HepG2 (cell line): ENCODE data around the gene NLRC5. TPM values are rescaled to one million over a fixed set of nuclear protein-coding genes. Genes with fewer than 3 reads are reported as not detected.

Source experiments
- ATF1 ChIP-seq: IDR thresholded peaks from 2 replicates; pipeline ENCODE4 v1.6.1; 2016; ENCODE audit warnings: mild to moderate bottlenecking, control low read depth
- ATF7 ChIP-seq, 2 experiments: fragments of 450-650 bp in 1 of 2; sonication (generic) in 1 of 2; formaldehyde crosslinking in 1 of 2; IDR thresholded peaks; 2 replicates each; pipeline versions ENCODE4 v1.4.0 to v1.6.1; 2016 to 2020; ENCODE audit warnings: antibody characterized with exemption in 1 of 2, mild to moderate bottlenecking in 1 of 2, missing genetic modification reagents in 1 of 2
- BCL6 ChIP-seq: IDR thresholded peaks from 2 replicates; pipeline ENCODE4 v1.6.1; 2016; ENCODE audit warnings: missing genetic modification reagents, missing compliant biosample characterization
- CBFB ChIP-seq: sonication (generic); formaldehyde crosslinking; IDR thresholded peaks from 2 replicates; pipeline ENCODE4 v1.4.0; 2020; ENCODE audit warnings: missing genetic modification reagents
- CTCF ChIP-seq: sonication (generic); formaldehyde crosslinking; IDR thresholded peaks from 2 replicates; pipeline ENCODE4 v1.5.0; 2020; ENCODE audit warnings: mild to moderate bottlenecking, missing genetic modification reagents, moderate library complexity
- ETV5 ChIP-seq: IDR thresholded peaks from 2 replicates; pipeline ENCODE4 v1.6.1; 2018; ENCODE audit warnings: missing biosample characterization, missing genetic modification reagents, inconsistent platforms, borderline replicate concordance
- FIP1L1 ChIP-seq: fragments of 200-400 bp; formaldehyde crosslinking; IDR thresholded peaks from 2 replicates; pipeline ENCODE4 v1.6.1; 2018; ENCODE audit warnings: low read depth, mild to moderate bottlenecking, low read length, moderate library complexity, borderline replicate concordance; ENCODE audit not compliant: insufficient read depth
- GATAD1 ChIP-seq: IDR thresholded peaks from 2 replicates; pipeline ENCODE4 v1.6.1; 2016; ENCODE audit warnings: missing genetic modification reagents, missing compliant biosample characterization
- GATAD2A ChIP-seq: IDR thresholded peaks from 2 replicates; pipeline ENCODE4 v1.6.1; 2016
- MIXL1 ChIP-seq: IDR thresholded peaks from 2 replicates; pipeline ENCODE4 v1.6.1; 2016
- MXD4 ChIP-seq: IDR thresholded peaks from 2 replicates; pipeline ENCODE4 v1.6.1; 2016; ENCODE audit warnings: mild to moderate bottlenecking, missing biosample characterization, missing genetic modification reagents
- PAF1 ChIP-seq: IDR thresholded peaks from 2 replicates; pipeline ENCODE4 v1.6.1; 2016; ENCODE audit warnings: missing genetic modification reagents, missing compliant biosample characterization
- POGK ChIP-seq: sonication (generic); formaldehyde crosslinking; conservative IDR thresholded peaks from 2 replicates; pipeline ENCODE4 v1.8.0; 2022; ENCODE audit warnings: mild to moderate bottlenecking, moderate library complexity, missing genetic modification reagents
- RBM22 ChIP-seq: fragments of 200-400 bp; formaldehyde crosslinking; optimal IDR thresholded peaks from 2 replicates; pipeline ENCODE3; 2017; ENCODE audit warnings: mild to moderate bottlenecking, low read length, moderate library complexity
- SAP130 ChIP-seq: IDR thresholded peaks from 2 replicates; pipeline ENCODE4 v1.6.1; 2016; ENCODE audit warnings: low read depth
- SP1 ChIP-seq, 2 experiments: fragments of 450-650 bp in 1 of 2; sonication (generic) in 1 of 2; formaldehyde crosslinking in 1 of 2; IDR thresholded peaks; 2 replicates each; pipeline versions ENCODE4 v1.4.0 to v1.6.1; 2016 to 2020; ENCODE audit warnings: missing genetic modification reagents in 1 of 2
- SP2 ChIP-seq: sonication (generic); formaldehyde crosslinking; IDR thresholded peaks from 2 replicates; pipeline ENCODE4 v1.5.1; 2020; ENCODE audit warnings: mild to moderate bottlenecking, missing genetic modification reagents
- SP5 ChIP-seq: IDR thresholded peaks from 2 replicates; pipeline ENCODE4 v1.6.1; 2016; ENCODE audit warnings: low read depth, borderline replicate concordance
- STAG1 ChIP-seq: sonication (generic); formaldehyde crosslinking; IDR thresholded peaks from 2 replicates; pipeline ENCODE4 v1.4.0; 2020; ENCODE audit warnings: missing genetic modification reagents
- TARDBP ChIP-seq: sonication (generic); formaldehyde crosslinking; IDR thresholded peaks from 2 replicates; pipeline ENCODE4 v1.8.0; 2022; ENCODE audit warnings: mild to moderate bottlenecking, missing genetic modification reagents
- XRCC5 ChIP-seq: fragments of 200-400 bp; formaldehyde crosslinking; optimal IDR thresholded peaks from 2 replicates; pipeline ENCODE3; 2017; ENCODE audit warnings: mild to moderate bottlenecking, low read length
- ZBTB38 ChIP-seq: sonication (generic); formaldehyde crosslinking; IDR thresholded peaks from 2 replicates; pipeline ENCODE4 v1.5.1; 2020; ENCODE audit warnings: mild to moderate bottlenecking, missing genetic modification reagents
- ZFP1 ChIP-seq: IDR thresholded peaks from 2 replicates; pipeline ENCODE4 v1.6.1; 2016
- ZNF136 ChIP-seq: sonication (generic); formaldehyde crosslinking; IDR thresholded peaks from 2 replicates; pipeline ENCODE4 v1.8.1; 2022; ENCODE audit warnings: low read depth, mild to moderate bottlenecking, moderate library complexity, missing genetic modification reagents
- ZNF20 ChIP-seq: sonication (generic); formaldehyde crosslinking; IDR thresholded peaks from 2 replicates; pipeline ENCODE4 v1.4.0; 2020; ENCODE audit warnings: mild to moderate bottlenecking, moderate library complexity, missing genetic modification reagents
- ZNF263 ChIP-seq: sonication (generic); formaldehyde crosslinking; IDR thresholded peaks from 2 replicates; pipeline ENCODE4 v1.4.0; 2020; ENCODE audit warnings: missing genetic modification reagents
- ZNF333 ChIP-seq: sonication (generic); formaldehyde crosslinking; IDR thresholded peaks from 2 replicates; pipeline ENCODE4 v1.4.0; 2020; ENCODE audit warnings: mild to moderate bottlenecking, missing genetic modification reagents, borderline replicate concordance
- ZNF335 ChIP-seq: sonication (generic); formaldehyde crosslinking; IDR thresholded peaks from 2 replicates; pipeline ENCODE4 v1.4.0; 2020; ENCODE audit warnings: missing genetic modification reagents
- ZNF562 ChIP-seq: sonication (generic); formaldehyde crosslinking; IDR thresholded peaks from 2 replicates; pipeline ENCODE4 v1.8.0; 2022; ENCODE audit warnings: missing genetic modification reagents, borderline replicate concordance
- ZNF614 ChIP-seq: IDR thresholded peaks from 2 replicates; pipeline ENCODE4 v1.6.1; 2018; ENCODE audit warnings: missing biosample characterization, missing genetic modification reagents, inconsistent platforms, borderline replicate concordance
- polyA plus RNA-seq, 8 experiments: library from polyadenylated mRNA; depleted of rRNA in 3 of 8; stranded (reverse) in 7 of 8; unstranded in 1 of 8; fragments of >200 nt; fragmentation: Illumina TruSeq in 4 of 8; extraction: Trizol in 4 of 8; gene quantifications; 2 replicates each; pipeline versions ENCODE4 v1.2.1 to v1.2.3, GENCODE V29; 2011 to 2016; ENCODE audit warnings: low read depth in 4 of 8, missing spikeins in 1 of 8, mixed read lengths in 1 of 8; ENCODE audit not compliant: insufficient read depth in 1 of 8
- total RNA-seq, 5 experiments: library from RNA; depleted of rRNA; stranded (reverse); fragments of >200 nt; fragmentation: Illumina TruSeq; extraction: Trizol; gene quantifications; 2 replicates each; pipeline ENCODE4 v1.2.3, GENCODE V29; 2016; ENCODE audit warnings: low read depth in 1 of 5

Gene NLRC5
- total and polyA plus RNA-seq, 2 of the 13 experiments (the other 11 are each of a cell fraction or from before 2014, with no cell fraction given) = 6.3 to 12.7 TPM

DNA sequence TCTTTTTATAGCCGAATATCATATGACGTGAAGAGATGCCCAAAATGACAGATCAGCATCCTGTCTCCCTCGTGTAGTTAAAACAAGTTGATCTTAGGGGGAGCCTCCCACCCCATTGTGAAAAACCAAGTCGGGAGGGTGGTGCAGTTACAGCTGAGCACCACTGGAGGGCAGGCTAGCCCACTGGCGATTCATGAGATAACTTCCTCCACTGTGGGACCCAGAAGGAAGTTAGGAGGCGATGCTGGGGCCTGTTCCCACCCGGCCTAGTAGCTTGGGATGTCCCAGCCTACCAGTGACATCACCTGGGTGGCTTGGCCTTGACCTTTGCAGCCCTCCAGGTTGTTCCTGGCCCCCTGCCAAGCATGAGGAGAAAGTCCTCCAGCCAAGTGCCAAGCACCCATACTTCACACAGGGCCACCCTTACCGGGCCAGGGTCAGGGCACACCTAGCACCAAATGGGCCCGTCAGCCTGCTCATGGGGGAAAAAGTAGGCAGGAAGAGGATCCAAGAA is 95.0 kb downstream of the NLRC5 start (continued):
- TF ChIP-seq BCL6 (CRISPR knock-in tag) (peak; percentile 26; the same call in 1 of the 2 replicates), ATF7 (IDR thresholded peaks at IDR 0.05) (no peak), ATF7 (CRISPR knock-in tag; IDR thresholded peaks at IDR 0.05) (0 out of 2 replicates have a peak, but pooled peaks have one; percentile 27), MIXL1 (0 out of 2 replicates have a peak, but pooled peaks have one; percentile 15), SAP130 (CRISPR knock-in tag) (peak; percentile 21; the same call in 1 of the 2 replicates), ZNF562 (CRISPR knock-in tag) (no peak), XRCC5 (peak; percentile 75), RBM22 (no peak), STAG1 (CRISPR knock-in tag) (peak; percentile 94), POGK (0 out of 2 replicates have a peak, but pooled peaks have one; percentile 49), ZNF263 (CRISPR knock-in tag) (no peak), ZFP1 (CRISPR knock-in tag) (no peak), TARDBP (CRISPR knock-in tag) (0 out of 2 replicates have a peak, but pooled peaks have one; percentile 45), ZNF335 (CRISPR knock-in tag) (no peak), FIP1L1 (no peak), ATF1 (CRISPR knock-in tag) (no peak), MXD4 (CRISPR knock-in tag) (peak; percentile 54; the same call in 1 of the 2 replicates), SP5 (no peak), ZNF20 (CRISPR knock-in tag) (no peak), ZNF333 (CRISPR knock-in tag) (no peak), SP2 (CRISPR knock-in tag) (no peak), ZBTB38 (CRISPR knock-in tag) (no peak), ETV5 (CRISPR knock-in tag) (peak; percentile 60), CBFB (peak; percentile 55; the same call in 1 of the 2 replicates), PAF1 (CRISPR knock-in tag) (no peak), CTCF (CRISPR knock-in tag) (peak; percentile 97), SP1 (IDR thresholded peaks at IDR 0.05) (no peak), SP1 (CRISPR knock-in tag; IDR thresholded peaks at IDR 0.05) (0 out of 2 replicates have a peak, but pooled peaks have one; percentile 14), ZNF614 (CRISPR knock-in tag) (peak; percentile 36; the same call in 1 of the 2 replicates), ZNF136 (CRISPR knock-in tag) (no peak), GATAD1 (CRISPR knock-in tag) (0 out of 2 replicates have a peak, but pooled peaks have one; percentile 44), GATAD2A (CRISPR knock-in tag) (peak; percentile 41)
